ENCODE data around the gene NR3C1. TPM values are rescaled to one million over a fixed set of nuclear protein-coding genes. Genes with fewer than 3 reads are reported as not detected.

NR3C1 gene
- total RNA-seq, 1 donor from 2014 or later: 76.7 TPM

DNA sequence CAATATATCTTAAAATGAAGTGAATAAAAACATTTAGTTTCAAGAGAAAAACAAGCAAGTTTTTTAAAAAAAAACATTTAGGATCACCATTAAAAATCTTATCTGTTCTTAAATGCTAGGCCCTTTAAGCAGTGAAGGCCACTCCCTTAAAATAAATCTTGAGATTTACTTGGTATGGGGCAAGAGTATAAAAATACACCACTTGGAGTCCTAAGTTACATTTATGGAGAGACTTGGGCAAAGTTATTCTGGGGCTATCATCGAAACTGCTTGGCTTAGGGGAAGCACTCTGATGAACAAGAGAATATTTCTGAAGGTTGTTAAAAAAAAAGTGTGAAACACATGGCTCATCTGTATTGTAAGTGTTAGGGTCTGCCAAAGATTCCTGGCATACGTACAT lies 97.4 kb downstream of the NR3C1 start:
- Histone ChIP-seq H3K27me3 (ENCODE audit: control insufficient read depth in 3 of 3, insufficient read depth in 3 of 3, low read length in 3 of 3) (no peaks in the 10 kb centered on the region), H3K9me3 (ENCODE audit: control insufficient read depth in 3 of 3, low read length in 3 of 3) (no peaks in the 10 kb centered on the region), H3K4me3 (ENCODE audit: low read length in 3 of 3) (no peak overlapping the region), H3K4me1 (ENCODE audit: control insufficient read depth in 3 of 3, insufficient read depth in 3 of 3, low read length in 3 of 3) (peaks cover 0 to 7% (median 2%) of the 10 kb centered on the region in 3 donors), H3K9ac (ENCODE audit: low read depth in 1 of 3, low read length in 3 of 3) (no peak overlapping the region), H3K36me3 (ENCODE audit: control insufficient read depth in 3 of 3, insufficient read depth in 3 of 3, low read length in 3 of 3) (peaks cover 2 to 34% (median 14%) of the 10 kb centered on the region in 3 donors), H3K27ac (ENCODE audit: low read depth, low read length) (no peak overlapping the region)

DNA sequence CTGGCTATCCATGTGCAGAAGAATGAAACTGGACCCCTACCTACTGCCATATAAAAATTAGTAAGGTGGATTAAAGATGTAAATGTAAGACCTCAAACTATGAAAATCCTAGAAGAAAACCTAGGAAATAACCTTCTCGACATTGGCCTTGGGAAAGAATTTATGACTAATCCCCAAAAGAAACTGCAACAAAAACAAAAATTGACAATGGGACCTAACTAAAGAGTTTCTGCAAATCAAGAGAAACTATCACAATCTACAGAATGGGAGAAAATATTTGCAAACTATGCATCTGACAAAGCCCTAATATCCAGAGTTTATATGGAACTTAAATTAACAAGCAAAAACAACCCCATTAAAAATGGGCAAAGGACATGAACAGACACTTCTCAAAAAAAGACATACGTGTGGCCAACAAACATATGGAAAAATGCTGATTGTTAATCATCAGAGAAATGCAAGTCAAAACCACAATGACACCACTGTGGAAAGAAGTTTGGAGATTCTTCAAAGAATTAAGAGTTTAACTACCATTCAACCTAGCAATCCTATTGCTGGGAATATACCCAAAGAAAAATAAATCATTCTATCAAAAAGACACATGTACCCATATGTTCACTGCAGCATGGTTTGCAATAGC lies 98.5 kb downstream of the NR3C1 start:
- no peaks in the 10 kb centered on the region for H3K9me3 ChIP-seq (ENCODE audit: control insufficient read depth in 3 of 3, low read length in 3 of 3)
- H3K4me1 ChIP-seq (ENCODE audit: control insufficient read depth in 3 of 3, insufficient read depth in 3 of 3, low read length in 3 of 3): peaks cover 0 to 7% (median 2%) of the 10 kb centered on the region in 3 donors
- H3K36me3 ChIP-seq (ENCODE audit: control insufficient read depth in 3 of 3, insufficient read depth in 3 of 3, low read length in 3 of 3): peaks cover 7 to 30% (median 15%) of the 10 kb centered on the region in 3 donors
- H3K4me3 ChIP-seq (ENCODE audit: low read length in 3 of 3): no peak overlapping the region
- H3K9ac ChIP-seq (ENCODE audit: low read depth in 1 of 3, low read length in 3 of 3): no peak overlapping the region
- H3K27ac ChIP-seq (ENCODE audit: low read depth, low read length): no peak overlapping the region
- no peaks in the 10 kb centered on the region for H3K27me3 ChIP-seq (ENCODE audit: control insufficient read depth in 3 of 3, insufficient read depth in 3 of 3, low read length in 3 of 3)

DNA sequence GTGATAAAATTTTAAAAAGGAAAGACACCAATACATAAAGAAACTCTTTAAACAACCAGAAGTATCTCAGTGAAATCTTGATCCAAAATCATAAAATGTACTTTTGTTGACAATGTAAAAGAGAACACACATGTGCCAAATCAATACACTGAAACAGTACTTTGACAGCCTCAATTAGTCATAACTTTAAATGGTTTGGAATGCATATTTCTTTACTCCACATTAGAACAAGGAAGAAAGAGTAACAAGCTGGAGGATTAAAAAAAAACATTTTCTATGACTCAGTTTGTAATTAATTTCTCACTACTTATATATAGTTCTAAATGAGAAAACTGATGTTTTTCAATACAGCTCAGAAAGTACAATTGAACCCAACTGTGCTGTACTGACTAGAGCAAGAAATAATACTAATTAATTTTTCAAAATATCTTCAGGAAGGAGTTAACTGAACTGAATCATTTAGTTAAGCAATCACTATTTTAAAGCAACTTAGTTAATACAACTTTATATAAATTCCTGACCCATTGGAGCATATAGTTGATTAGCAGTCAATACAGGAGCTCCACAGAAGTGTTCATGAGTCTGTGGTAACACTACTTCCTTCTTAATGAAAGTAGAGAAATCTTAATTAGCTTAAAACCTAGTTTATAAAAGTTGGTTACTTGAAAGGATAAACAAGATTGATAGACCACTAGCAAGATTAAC lies 101.0 kb downstream of the NR3C1 start:
- no peak overlapping the region for H3K4me3 ChIP-seq (ENCODE audit: low read length in 3 of 3)
- H3K27ac ChIP-seq (ENCODE audit: low read depth, low read length): no peak overlapping the region
- H3K36me3 ChIP-seq (ENCODE audit: control insufficient read depth in 3 of 3, insufficient read depth in 3 of 3, low read length in 3 of 3): peaks cover 7 to 29% (median 28%) of the 10 kb centered on the region in 3 donors
- no peaks in the 10 kb centered on the region for H3K27me3 ChIP-seq (ENCODE audit: control insufficient read depth in 3 of 3, insufficient read depth in 3 of 3, low read length in 3 of 3)
- no peak overlapping the region for H3K9ac ChIP-seq (ENCODE audit: low read depth in 1 of 3, low read length in 3 of 3)
- H3K9me3 ChIP-seq (ENCODE audit: control insufficient read depth in 3 of 3, low read length in 3 of 3): no peaks in the 10 kb centered on the region
- peaks cover 0 to 4% (median 2%) of the 10 kb centered on the region in 3 donors for H3K4me1 ChIP-seq (ENCODE audit: control insufficient read depth in 3 of 3, insufficient read depth in 3 of 3, low read length in 3 of 3)

DNA sequence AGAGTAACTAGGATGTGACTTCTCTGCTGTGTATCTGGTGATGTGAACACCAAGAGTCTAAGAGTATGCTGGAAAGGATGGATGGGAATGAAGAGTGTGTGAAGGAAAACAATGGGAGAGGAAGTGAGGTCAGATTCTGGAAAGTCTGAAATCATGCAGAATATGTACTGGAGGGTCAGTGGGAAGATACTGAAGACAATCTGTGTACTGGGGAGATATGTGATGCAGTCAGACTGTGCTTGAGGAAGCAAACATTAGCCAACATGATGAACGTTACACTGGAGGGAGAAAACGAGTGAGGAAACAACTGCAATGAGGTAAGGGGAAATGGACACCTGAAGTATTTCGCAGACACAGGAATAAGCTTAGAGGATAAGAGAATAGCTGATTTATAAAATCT lies 105.7 kb downstream of the NR3C1 start:
- Histone ChIP-seq H3K9me3 (ENCODE audit: control insufficient read depth in 3 of 3, low read length in 3 of 3) (no peaks in the 10 kb centered on the region), H3K9ac (ENCODE audit: low read depth in 1 of 3, low read length in 3 of 3) (no peak overlapping the region), H3K4me1 (ENCODE audit: control insufficient read depth in 3 of 3, insufficient read depth in 3 of 3, low read length in 3 of 3) (peaks cover 0 to 4% (median 2%) of the 10 kb centered on the region in 3 donors), H3K27ac (ENCODE audit: low read depth, low read length) (no peak overlapping the region), H3K4me3 (ENCODE audit: low read length in 3 of 3) (no peak overlapping the region), H3K36me3 (ENCODE audit: control insufficient read depth in 3 of 3, insufficient read depth in 3 of 3, low read length in 3 of 3) (peaks cover 19 to 50% (median 49%) of the 10 kb centered on the region in 3 donors), H3K27me3 (ENCODE audit: control insufficient read depth in 3 of 3, insufficient read depth in 3 of 3, low read length in 3 of 3) (no peaks in the 10 kb centered on the region)

DNA sequence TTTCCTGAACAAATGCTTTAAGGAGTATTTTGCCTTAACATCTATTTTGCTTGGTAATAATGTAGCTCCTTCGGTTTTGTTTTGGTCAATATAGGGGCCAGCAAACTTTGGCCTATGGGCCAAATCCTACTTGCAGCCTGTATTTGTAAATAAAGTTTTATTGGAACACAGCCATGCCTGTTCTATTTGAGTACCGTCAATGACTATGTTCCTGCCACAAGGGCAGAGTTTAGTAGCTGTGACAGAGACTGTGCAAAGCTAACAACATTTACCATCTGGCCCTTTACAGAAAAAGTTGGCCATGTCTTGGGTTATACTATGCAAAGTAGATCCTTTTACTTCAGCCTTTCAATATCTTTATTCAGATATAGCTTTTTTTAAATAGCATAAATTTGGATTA lies 113.4 kb downstream of the NR3C1 start:
- Histone ChIP-seq H3K4me1 (ENCODE audit: control insufficient read depth in 3 of 3, insufficient read depth in 3 of 3, low read length in 3 of 3) (no peaks in the 10 kb centered on the region), H3K27ac (ENCODE audit: low read depth, low read length) (no peak overlapping the region), H3K27me3 (ENCODE audit: control insufficient read depth in 3 of 3, insufficient read depth in 3 of 3, low read length in 3 of 3) (no peaks in the 10 kb centered on the region), H3K9ac (ENCODE audit: low read depth in 1 of 3, low read length in 3 of 3) (no peak overlapping the region), H3K9me3 (ENCODE audit: control insufficient read depth in 3 of 3, low read length in 3 of 3) (no peaks in the 10 kb centered on the region), H3K36me3 (ENCODE audit: control insufficient read depth in 3 of 3, insufficient read depth in 3 of 3, low read length in 3 of 3) (peaks cover 20 to 32% (median 26%) of the 10 kb centered on the region in 3 donors), H3K4me3 (ENCODE audit: low read length in 3 of 3) (no peak overlapping the region)

DNA sequence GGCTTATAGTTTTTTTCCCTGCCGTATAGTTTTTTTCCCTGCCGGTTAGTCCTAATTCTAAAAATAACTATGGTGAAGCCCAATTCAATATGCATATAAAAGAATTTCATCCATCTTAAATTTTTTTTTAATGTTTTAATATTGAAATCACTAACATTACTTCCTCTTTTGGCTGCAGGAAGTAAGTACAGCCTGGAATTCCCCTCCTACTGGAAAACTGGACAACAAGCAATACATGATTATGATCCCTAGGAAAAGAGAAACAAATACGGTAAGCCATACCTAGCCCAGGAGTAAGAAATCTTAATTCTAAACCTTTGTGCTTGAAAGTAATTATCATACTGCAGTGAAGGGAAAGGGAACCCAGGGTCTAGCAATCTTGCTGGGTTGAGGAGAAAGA lies 119.0 kb downstream of the NR3C1 start:
- Histone ChIP-seq H3K4me3 (ENCODE audit: low read length in 3 of 3) (no peak overlapping the region), H3K27ac (ENCODE audit: low read depth, low read length) (no peak overlapping the region), H3K4me1 (ENCODE audit: control insufficient read depth in 3 of 3, insufficient read depth in 3 of 3, low read length in 3 of 3) (peaks cover 0 to 3% (median 0%) of the 10 kb centered on the region in 3 donors), H3K36me3 (ENCODE audit: control insufficient read depth in 3 of 3, insufficient read depth in 3 of 3, low read length in 3 of 3) (peaks cover 7 to 28% (median 9%) of the 10 kb centered on the region in 3 donors), H3K27me3 (ENCODE audit: control insufficient read depth in 3 of 3, insufficient read depth in 3 of 3, low read length in 3 of 3) (no peaks in the 10 kb centered on the region), H3K9me3 (ENCODE audit: control insufficient read depth in 3 of 3, low read length in 3 of 3) (peaks cover 0 to 2% (median 0%) of the 10 kb centered on the region in 3 donors), H3K9ac (ENCODE audit: low read depth in 1 of 3, low read length in 3 of 3) (no peak overlapping the region)

DNA sequence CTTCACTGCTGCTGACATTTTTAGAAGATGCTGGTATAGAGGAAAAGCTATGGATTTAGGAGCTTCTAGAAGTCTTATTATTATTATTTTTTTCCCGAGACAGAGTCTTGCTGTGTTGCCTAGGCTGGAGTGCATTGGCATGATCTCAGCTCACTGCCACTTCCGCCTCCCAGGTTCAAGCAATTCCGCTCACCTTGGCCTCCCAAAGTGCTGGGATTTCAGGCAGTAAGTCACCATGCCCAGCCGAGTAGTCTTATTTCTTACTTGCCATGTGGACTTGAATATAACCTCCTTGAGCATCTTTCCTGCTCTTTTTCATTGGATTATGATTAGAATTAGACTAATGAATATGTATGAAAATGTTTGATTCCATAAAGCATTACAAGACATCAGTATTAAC lies 119.5 kb downstream of the NR3C1 start:
- Histone ChIP-seq H3K4me1 (ENCODE audit: control insufficient read depth in 3 of 3, insufficient read depth in 3 of 3, low read length in 3 of 3) (peaks cover 0 to 3% (median 0%) of the 10 kb centered on the region in 3 donors), H3K9ac (ENCODE audit: low read depth in 1 of 3, low read length in 3 of 3) (no peak overlapping the region), H3K36me3 (ENCODE audit: control insufficient read depth in 3 of 3, insufficient read depth in 3 of 3, low read length in 3 of 3) (peaks cover 7 to 28% (median 9%) of the 10 kb centered on the region in 3 donors), H3K27ac (ENCODE audit: low read depth, low read length) (no peak overlapping the region), H3K4me3 (ENCODE audit: low read length in 3 of 3) (no peak overlapping the region), H3K9me3 (ENCODE audit: control insufficient read depth in 3 of 3, low read length in 3 of 3) (peaks cover 0 to 2% (median 0%) of the 10 kb centered on the region in 3 donors), H3K27me3 (ENCODE audit: control insufficient read depth in 3 of 3, insufficient read depth in 3 of 3, low read length in 3 of 3) (no peaks in the 10 kb centered on the region)

DNA sequence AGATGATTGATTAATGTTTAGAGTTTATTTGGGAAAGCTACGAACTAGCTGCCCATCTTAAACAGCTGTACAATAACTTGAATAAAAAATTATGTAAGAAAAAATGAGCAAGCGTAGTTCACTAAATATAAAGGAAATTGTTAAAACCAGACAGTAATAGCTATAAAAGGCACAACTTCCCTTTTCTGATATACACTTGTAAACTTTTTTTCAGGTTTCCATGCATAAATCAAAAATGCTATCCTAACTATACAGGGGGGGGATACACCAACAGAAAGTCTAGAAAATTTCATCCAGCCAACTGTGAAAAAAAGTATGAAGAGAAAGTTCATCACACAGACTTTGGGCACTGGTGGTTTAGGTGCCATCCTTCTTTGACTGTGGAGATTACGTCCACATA lies 122.3 kb downstream of the NR3C1 start:
- H3K27ac ChIP-seq (ENCODE audit: low read depth, low read length): no peak overlapping the region
- H3K4me3 ChIP-seq (ENCODE audit: low read length in 3 of 3): no peak overlapping the region
- no peaks in the 10 kb centered on the region for H3K27me3 ChIP-seq (ENCODE audit: control insufficient read depth in 3 of 3, insufficient read depth in 3 of 3, low read length in 3 of 3)
- no peak overlapping the region for H3K9ac ChIP-seq (ENCODE audit: low read depth in 1 of 3, low read length in 3 of 3)
- H3K36me3 ChIP-seq (ENCODE audit: control insufficient read depth in 3 of 3, insufficient read depth in 3 of 3, low read length in 3 of 3): peaks cover 7 to 30% (median 9%) of the 10 kb centered on the region in 3 donors
- peaks cover 0 to 2% (median 0%) of the 10 kb centered on the region in 3 donors for H3K9me3 ChIP-seq (ENCODE audit: control insufficient read depth in 3 of 3, low read length in 3 of 3)
- H3K4me1 ChIP-seq (ENCODE audit: control insufficient read depth in 3 of 3, insufficient read depth in 3 of 3, low read length in 3 of 3): peaks cover 0 to 3% (median 2%) of the 10 kb centered on the region in 3 donors

DNA sequence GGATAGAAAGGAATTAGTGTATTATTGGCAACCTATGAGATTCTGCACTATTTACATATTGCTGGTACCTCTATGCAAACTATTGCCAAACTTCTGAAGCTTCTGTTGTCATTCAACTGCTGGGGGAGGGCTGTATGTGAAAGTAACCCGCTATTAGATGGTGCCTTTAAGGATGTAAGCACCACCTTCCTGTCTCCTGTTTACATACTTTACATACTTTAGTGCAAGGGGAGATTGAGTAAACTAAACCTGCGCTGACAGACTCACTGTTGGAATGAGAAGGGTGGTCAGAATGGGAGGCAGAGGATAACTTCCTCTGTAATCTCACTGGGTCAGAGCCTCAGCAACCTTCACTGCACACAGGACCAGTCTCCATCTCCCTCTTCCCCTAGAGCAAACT lies 123.8 kb downstream of the NR3C1 start:
- Histone ChIP-seq H3K9me3 (ENCODE audit: control insufficient read depth in 3 of 3, low read length in 3 of 3) (peaks cover 0 to 2% (median 0%) of the 10 kb centered on the region in 3 donors), H3K4me3 (ENCODE audit: low read length in 3 of 3) (no peak overlapping the region), H3K27ac (ENCODE audit: low read depth, low read length) (no peak overlapping the region), H3K4me1 (ENCODE audit: control insufficient read depth in 3 of 3, insufficient read depth in 3 of 3, low read length in 3 of 3) (peaks cover 0 to 3% (median 2%) of the 10 kb centered on the region in 3 donors), H3K27me3 (ENCODE audit: control insufficient read depth in 3 of 3, insufficient read depth in 3 of 3, low read length in 3 of 3) (no peaks in the 10 kb centered on the region), H3K36me3 (ENCODE audit: control insufficient read depth in 3 of 3, insufficient read depth in 3 of 3, low read length in 3 of 3) (peaks cover 7 to 30% (median 9%) of the 10 kb centered on the region in 3 donors), H3K9ac (ENCODE audit: low read depth in 1 of 3, low read length in 3 of 3) (no peak overlapping the region)

DNA sequence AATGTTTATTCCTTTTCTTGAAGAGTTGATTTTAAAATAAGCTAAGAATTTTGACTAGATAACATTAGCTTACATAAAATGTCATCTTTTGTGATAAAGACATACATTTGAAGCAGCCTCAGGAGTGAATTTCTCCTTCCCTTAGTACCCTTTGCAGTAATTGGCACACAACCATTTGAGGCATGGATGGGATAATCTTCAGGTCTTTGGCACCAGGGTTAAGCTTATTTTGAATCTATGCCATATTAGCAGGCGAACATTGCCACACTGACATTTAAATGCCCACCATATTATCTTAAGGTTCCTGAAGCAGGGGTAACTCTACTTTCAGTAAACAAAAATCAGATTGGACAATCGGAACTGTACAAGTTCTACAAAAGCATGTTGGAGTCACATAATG lies 126.0 kb downstream of the NR3C1 start:
- H3K9me3 ChIP-seq (ENCODE audit: control insufficient read depth in 3 of 3, low read length in 3 of 3): no peaks in the 10 kb centered on the region

More for the DNA sequence above, 126.0 kb downstream of the NR3C1 start:
- peaks cover 0 to 3% (median 2%) of the 10 kb centered on the region in 3 donors for H3K4me1 ChIP-seq (ENCODE audit: control insufficient read depth in 3 of 3, insufficient read depth in 3 of 3, low read length in 3 of 3)
- no peak overlapping the region for H3K4me3 ChIP-seq (ENCODE audit: low read length in 3 of 3)
- no peaks in the 10 kb centered on the region for H3K27me3 ChIP-seq (ENCODE audit: control insufficient read depth in 3 of 3, insufficient read depth in 3 of 3, low read length in 3 of 3)
- no peak overlapping the region for H3K9ac ChIP-seq (ENCODE audit: low read depth in 1 of 3, low read length in 3 of 3)
- peaks cover 0 to 19% (median 2%) of the 10 kb centered on the region in 3 donors for H3K36me3 ChIP-seq (ENCODE audit: control insufficient read depth in 3 of 3, insufficient read depth in 3 of 3, low read length in 3 of 3)
- no peak overlapping the region for H3K27ac ChIP-seq (ENCODE audit: low read depth, low read length)

All from skeletal muscle tissue (tissue), 4 donors.